Trophoblast cell (in vitro differentiated cells and primary cell): ENCODE measurements around the gene OR6Y1.

Experiments
- DNase-seq, 2 donors: peaks; one replicate each; pipeline ENCODE4 v3.0.0-alpha.2; 2016
- H2AFZ ChIP-seq: 2 replicates; pipeline ENCODE4 v1.6.1; 2013; ENCODE audit warnings: low read length, moderate library complexity, mild to moderate bottlenecking; ENCODE audit not compliant: insufficient read depth, poor library complexity
- H2AK5ac ChIP-seq: 2 replicates; pipeline ENCODE4 v1.6.1; 2013; ENCODE audit warnings: mild to moderate bottlenecking, low read length
- H2BK120ac ChIP-seq: 2 replicates; pipeline ENCODE4 v1.6.1; 2013; ENCODE audit warnings: low read length, mild to moderate bottlenecking, moderate library complexity; ENCODE audit not compliant: insufficient read depth, poor library complexity
- H2BK12ac ChIP-seq: 2 replicates; pipeline ENCODE4 v1.6.1; 2013; ENCODE audit warnings: mild to moderate bottlenecking, low read length, moderate library complexity
- H2BK5ac ChIP-seq: 2 replicates; pipeline ENCODE4 v1.6.1; 2013; ENCODE audit warnings: low read length, low read depth, moderate library complexity, mild to moderate bottlenecking; ENCODE audit not compliant: poor library complexity
- H3K14ac ChIP-seq: 2 replicates; pipeline ENCODE4 v1.6.1; 2013; ENCODE audit warnings: mild to moderate bottlenecking, low read length
- H3K18ac ChIP-seq: 2 replicates; pipeline ENCODE4 v1.6.1; 2013; ENCODE audit warnings: mild to moderate bottlenecking, low read length
- H3K23ac ChIP-seq: 2 replicates; pipeline ENCODE4 v1.6.1; 2013; ENCODE audit warnings: low read length
- H3K27ac ChIP-seq: 2 replicates; pipeline ENCODE4 v1.5.1; 2013; ENCODE audit warnings: low read depth, mild to moderate bottlenecking, inconsistent platforms, low read length, moderate library complexity
- H3K27me3 ChIP-seq: 2 replicates; pipeline ENCODE4 v1.6.1; 2013; ENCODE audit warnings: inconsistent platforms, mild to moderate bottlenecking, low read length, moderate library complexity; ENCODE audit not compliant: insufficient read depth
- H3K36me3 ChIP-seq, 2 experiments: 1 replicate in 1 of 2; 2 replicates in 1 of 2; pipeline ENCODE4 v1.6.1; 2013; ENCODE audit warnings: low read length in 2 of 2, mild to moderate bottlenecking in 2 of 2, moderate library complexity in 1 of 2; ENCODE audit not compliant: insufficient read depth in 2 of 2, control insufficient read depth in 1 of 2
- H3K4ac ChIP-seq: 2 replicates; pipeline ENCODE4 v1.6.1; 2013; ENCODE audit warnings: low read depth, mild to moderate bottlenecking, low read length, moderate library complexity
- H3K4me1 ChIP-seq, 2 experiments: 1 replicate in 1 of 2; 2 replicates in 1 of 2; pipeline ENCODE4 v1.6.1; 2013; ENCODE audit warnings: low read length in 2 of 2, mild to moderate bottlenecking in 2 of 2, moderate library complexity in 1 of 2; ENCODE audit not compliant: insufficient read depth in 2 of 2, control insufficient read depth in 1 of 2
- H3K4me2 ChIP-seq: 2 replicates; pipeline ENCODE4 v1.6.1; 2013; ENCODE audit warnings: inconsistent platforms, mild to moderate bottlenecking, low read length, moderate library complexity
- H3K4me3 ChIP-seq: 2 replicates; pipeline ENCODE4 v1.5.1; 2013; ENCODE audit warnings: mild to moderate bottlenecking, low read depth, low read length, inconsistent platforms
- H3K79me1 ChIP-seq: one replicate; pipeline ENCODE4 v1.6.1; 2013; ENCODE audit warnings: low read length
- H3K79me2 ChIP-seq: 2 replicates; pipeline ENCODE4 v1.6.1; 2013; ENCODE audit warnings: low read length, mild to moderate bottlenecking; ENCODE audit not compliant: control insufficient read depth, insufficient read depth, poor library complexity
- H3K9ac ChIP-seq: 2 replicates; pipeline ENCODE4 v1.6.1; 2013; ENCODE audit warnings: mild to moderate bottlenecking, low read length
- H3K9me3 ChIP-seq: 2 replicates; pipeline ENCODE4 v1.6.1; 2013; ENCODE audit warnings: low read depth, mild to moderate bottlenecking, control low read depth, inconsistent platforms, low read length; ENCODE audit not compliant: insufficient read depth
- H4K12ac ChIP-seq: 2 replicates; pipeline ENCODE4 v1.6.1; 2013; ENCODE audit warnings: low read depth, mild to moderate bottlenecking, low read length, moderate library complexity
- H4K8ac ChIP-seq: 2 replicates; pipeline ENCODE4 v1.6.1; 2013; ENCODE audit warnings: low read depth, mild to moderate bottlenecking, low read length, moderate library complexity
- H4K91ac ChIP-seq: one replicate; pipeline ENCODE4 v1.6.1; 2013; ENCODE audit warnings: low read depth, mild to moderate bottlenecking, low read length, moderate library complexity
- WGBS: extraction: QIAGEN DNeasy Blood & Tissue Kit; methylation state at CpG from one replicate; pipeline ENCODE4 v1.1.7; 2013; ENCODE audit warnings: missing lambda C conversion rate; ENCODE audit not compliant: insufficient read length, insufficient coverage; ENCODE audit errors: extremely low coverage; 5-methylcytosine and 5-hydroxymethylcytosine counted together

OR6Y1 gene

GRCh38 chr1:158547533-158547932, 6.7 kb downstream of the OR6Y1 start:
- no peak overlapping the region for H3K23ac ChIP-seq
- WGBS = no CpG with 5 or more reads among the region's 2 CpGs
- no peak overlapping the region for H2BK120ac ChIP-seq
- H3K4ac ChIP-seq = no peak overlapping the region
- H2BK12ac ChIP-seq = no peak overlapping the region
- no peaks in the 10 kb centered on the region for H3K9me3 ChIP-seq
- H3K79me1 ChIP-seq = no peaks in the 10 kb centered on the region
- H3K9ac ChIP-seq = no peak overlapping the region
- no peak for DNase-seq
- no peak overlapping the region for H2AK5ac ChIP-seq
- H4K8ac ChIP-seq = no peak overlapping the region
- no peaks in the 10 kb centered on the region for H3K4me1 ChIP-seq
- H3K18ac ChIP-seq = no peak overlapping the region
- H2BK5ac ChIP-seq = no peak overlapping the region
- H3K27me3 ChIP-seq = no peaks in the 10 kb centered on the region
- H3K27ac ChIP-seq = no peak overlapping the region
- H3K36me3 ChIP-seq = no peaks in the 10 kb centered on the region
- no peaks in the 10 kb centered on the region for H3K79me2 ChIP-seq
- H2AFZ ChIP-seq = no peak overlapping the region
- H4K91ac ChIP-seq = no peak overlapping the region
- no peak overlapping the region for H4K12ac ChIP-seq
- H3K4me2 ChIP-seq = no peak overlapping the region
- no peak overlapping the region for H3K4me3 ChIP-seq
- H3K14ac ChIP-seq = no peak overlapping the region

GRCh38 chr1:158537609-158538008, 16.6 kb downstream of the OR6Y1 start:
- WGBS = no CpG with 5 or more reads among the region's 2 CpGs
- H2BK120ac ChIP-seq = no peak overlapping the region
- no peak overlapping the region for H3K23ac ChIP-seq
- H3K27ac ChIP-seq = no peak overlapping the region
- H3K27me3 ChIP-seq = no peaks in the 10 kb centered on the region
- DNase-seq = no peak
- no peak overlapping the region for H2AFZ ChIP-seq
- no peak overlapping the region for H4K8ac ChIP-seq
- no peak overlapping the region for H4K12ac ChIP-seq
- H3K36me3 ChIP-seq = no peaks in the 10 kb centered on the region
- no peak overlapping the region for H4K91ac ChIP-seq
- H3K4me2 ChIP-seq = no peak overlapping the region
- no peak overlapping the region for H2BK12ac ChIP-seq
- no peak overlapping the region for H3K18ac ChIP-seq
- H3K4me3 ChIP-seq = no peak overlapping the region
- H3K4ac ChIP-seq = no peak overlapping the region
- H2BK5ac ChIP-seq = no peak overlapping the region
- H3K79me2 ChIP-seq = no peaks in the 10 kb centered on the region
- no peaks in the 10 kb centered on the region for H3K4me1 ChIP-seq
- no peaks in the 10 kb centered on the region for H3K9me3 ChIP-seq
- H2AK5ac ChIP-seq = no peak overlapping the region
- no peak overlapping the region for H3K9ac ChIP-seq
- no peak overlapping the region for H3K14ac ChIP-seq
- no peaks in the 10 kb centered on the region for H3K79me1 ChIP-seq

- H2AFZ ChIP-seq = no peak overlapping the region
- H2BK120ac ChIP-seq = no peak overlapping the region
- no peak overlapping the region for H3K4me2 ChIP-seq
- H3K18ac ChIP-seq = no peak overlapping the region
- no peak overlapping the region for H4K8ac ChIP-seq
- H3K79me1 ChIP-seq = no peaks in the 10 kb centered on the region
- no peak overlapping the region for H2AK5ac ChIP-seq
- H3K9me3 ChIP-seq = no peaks in the 10 kb centered on the region
- H4K12ac ChIP-seq = no peak overlapping the region
- H3K4me1 ChIP-seq = no peaks in the 10 kb centered on the region
- no peaks in the 10 kb centered on the region for H3K27me3 ChIP-seq
- WGBS = no CpG with 5 or more reads among the region's 5 CpGs
- H3K27ac ChIP-seq = no peak overlapping the region
- no peak overlapping the region for H2BK12ac ChIP-seq
- no peak overlapping the region for H4K91ac ChIP-seq
- no peak overlapping the region for H3K23ac ChIP-seq
- no peak overlapping the region for H3K4me3 ChIP-seq
- H3K36me3 ChIP-seq = no peaks in the 10 kb centered on the region
- H3K4ac ChIP-seq = no peak overlapping the region
- no peak for DNase-seq
- no peak overlapping the region for H3K9ac ChIP-seq
- no peaks in the 10 kb centered on the region for H3K79me2 ChIP-seq
- no peak overlapping the region for H3K14ac ChIP-seq
- H2BK5ac ChIP-seq = no peak overlapping the region
Observed at GRCh38 chr1:158534496-158534895, 19.7 kb downstream of the OR6Y1 start.

- peak in 1 of 2 donors; percentile 45 for DNase-seq
- H4K8ac ChIP-seq = no peak overlapping the region
- no peak overlapping the region for H2BK12ac ChIP-seq
- H2BK5ac ChIP-seq = no peak overlapping the region
- no peaks in the 10 kb centered on the region for H3K79me1 ChIP-seq
- H3K23ac ChIP-seq = no peak overlapping the region
- H3K4me2 ChIP-seq = no peak overlapping the region
- no peaks in the 10 kb centered on the region for H3K27me3 ChIP-seq
- H3K18ac ChIP-seq = no peak overlapping the region
- H3K4me1 ChIP-seq = no peaks in the 10 kb centered on the region
- H3K9ac ChIP-seq = no peak overlapping the region
- no peak overlapping the region for H2AFZ ChIP-seq
- no peak overlapping the region for H3K27ac ChIP-seq
- no CpG with 5 or more reads among the region's 2 CpGs for WGBS
- no peak overlapping the region for H4K91ac ChIP-seq
- no peak overlapping the region for H3K4ac ChIP-seq
- no peak overlapping the region for H2AK5ac ChIP-seq
- no peak overlapping the region for H2BK120ac ChIP-seq
- no peak overlapping the region for H4K12ac ChIP-seq
- no peaks in the 10 kb centered on the region for H3K79me2 ChIP-seq
- no peaks in the 10 kb centered on the region for H3K9me3 ChIP-seq
- H3K14ac ChIP-seq = no peak overlapping the region
- no peak overlapping the region for H3K4me3 ChIP-seq
- H3K36me3 ChIP-seq = no peaks in the 10 kb centered on the region
Observed at GRCh38 chr1:158527190-158527815, 26.9 kb downstream of the OR6Y1 start.
